ENCODE data around the gene MSRB1. TPM values are rescaled to one million over a fixed set of nuclear protein-coding genes. Genes with fewer than 3 reads are reported as not detected.

MSRB1 gene
- total RNA-seq, 1 donor from 2014 or later, result 14.1 TPM

- Mint-ChIP-seq H3K4me3 (no peak overlapping the region), H3K9me3 (no peaks in the 10 kb centered on the region), H3K27ac (no peak overlapping the region), H3K27me3 (ENCODE audit: low read depth) (no peaks in the 10 kb centered on the region), H3K36me3 (peaks cover 10% of the 10 kb centered on the region), H3K4me1 (peaks cover 7% of the 10 kb centered on the region)
- no peak for TF ChIP-seq CTCF (IDR thresholded peaks at IDR 0.05; ENCODE audit: unreplicated experiment)
- DNase-seq (ENCODE audit: low spot score in 2 of 2, unreplicated experiment in 2 of 2), result no peak
Measured at GRCh38 chr16:1938316-1938715, 4.7 kb downstream of the MSRB1 start.

GRCh38 chr16:1936945-1937479, 6.0 kb downstream of the MSRB1 start:
- Mint-ChIP-seq H3K4me3 (no peak overlapping the region), H3K9me3 (no peaks in the 10 kb centered on the region), H3K27me3 (ENCODE audit: low read depth) (no peaks in the 10 kb centered on the region), H3K4me1 (peaks cover 1% of the 10 kb centered on the region), H3K27ac (no peak overlapping the region), H3K36me3 (peaks cover 10% of the 10 kb centered on the region)
- DNase-seq (ENCODE audit: low spot score in 2 of 2, unreplicated experiment in 2 of 2), result no peak
- no peak for TF ChIP-seq CTCF (IDR thresholded peaks at IDR 0.05; ENCODE audit: unreplicated experiment)

GRCh38 chr16:1933097-1933661, 9.8 kb downstream of the MSRB1 start:
- no peak for TF ChIP-seq CTCF (IDR thresholded peaks at IDR 0.05; ENCODE audit: unreplicated experiment)
- no peaks in the 10 kb centered on the region for H3K9me3 Mint-ChIP-seq
- no peak for DNase-seq (ENCODE audit: low spot score in 2 of 2, unreplicated experiment in 2 of 2)
- peaks cover 3% of the 10 kb centered on the region for H3K4me1 Mint-ChIP-seq
- no peak overlapping the region for H3K4me3 Mint-ChIP-seq
- H3K27ac Mint-ChIP-seq, result no peak overlapping the region
- peaks cover 10% of the 10 kb centered on the region for H3K36me3 Mint-ChIP-seq
- peaks cover 9% of the 10 kb centered on the region for H3K27me3 Mint-ChIP-seq (ENCODE audit: low read depth)

GRCh38 chr16:1932050-1933028, 10.7 kb downstream of the MSRB1 start:
- Mint-ChIP-seq H3K4me3 (no peak overlapping the region), H3K9me3 (no peaks in the 10 kb centered on the region), H3K36me3 (peaks cover 7% of the 10 kb centered on the region), H3K27me3 (ENCODE audit: low read depth) (peaks cover 9% of the 10 kb centered on the region), H3K27ac (no peak overlapping the region), H3K4me1 (peaks cover 5% of the 10 kb centered on the region)
- TF ChIP-seq CTCF (IDR thresholded peaks at IDR 0.05; ENCODE audit: unreplicated experiment), result no peak
- DNase-seq (ENCODE audit: low spot score in 2 of 2, unreplicated experiment in 2 of 2), result no peak

- Mint-ChIP-seq H3K4me1 (peaks cover 16% of the 10 kb centered on the region), H3K36me3 (peaks cover 2% of the 10 kb centered on the region), H3K27me3 (ENCODE audit: low read depth) (peaks cover 9% of the 10 kb centered on the region), H3K27ac (no peak overlapping the region), H3K4me3 (no peak overlapping the region), H3K9me3 (no peaks in the 10 kb centered on the region)
- no peak for DNase-seq (ENCODE audit: low spot score in 2 of 2, unreplicated experiment in 2 of 2)
- TF ChIP-seq CTCF (IDR thresholded peaks at IDR 0.05; ENCODE audit: unreplicated experiment), result no peak
Measured at GRCh38 chr16:1930338-1930720, 12.7 kb downstream of the MSRB1 start.

All from mesothelial cell of epicardium (in vitro differentiated cells).